H9 (cell line): ENCODE measurements around the gene UNC13C. TPM values are rescaled to one million over a fixed set of nuclear protein-coding genes. Genes with fewer than 3 reads are reported as not detected.

Experiments
- DNase-seq: peaks from one replicate; pipeline ENCODE4 v3.0.0-alpha.2; 2017
- H2AFZ ChIP-seq: one replicate; pipeline ENCODE4 v1.6.1; 2013; ENCODE audit warnings: mild to moderate bottlenecking, low read length, control low read depth, moderate library complexity
- H2AK5ac ChIP-seq: 2 replicates; pipeline ENCODE4 v1.6.1; 2013; ENCODE audit warnings: low read length, control low read depth, mixed read lengths; ENCODE audit not compliant: insufficient read length
- H2BK120ac ChIP-seq: one replicate; pipeline ENCODE4 v1.6.1; 2013; ENCODE audit warnings: low read depth, mild to moderate bottlenecking, low read length, control low read depth, inconsistent platforms; ENCODE audit not compliant: poor library complexity, severe bottlenecking
- H2BK12ac ChIP-seq: 2 replicates; pipeline ENCODE4 v1.6.1; 2013; ENCODE audit warnings: low read length, control low read depth, mixed read lengths, low read depth; ENCODE audit not compliant: insufficient read length
- H2BK15ac ChIP-seq: 2 replicates; pipeline ENCODE4 v1.6.1; 2013; ENCODE audit warnings: low read depth, low read length, control low read depth
- H2BK20ac ChIP-seq: one replicate; pipeline ENCODE4 v1.6.1; 2013; ENCODE audit warnings: low read depth, mild to moderate bottlenecking, low read length, control low read depth, inconsistent platforms; ENCODE audit not compliant: poor library complexity, severe bottlenecking
- H2BK5ac ChIP-seq: 2 replicates; pipeline ENCODE4 v1.6.1; 2013; ENCODE audit warnings: low read length, control low read depth, mixed read lengths; ENCODE audit not compliant: insufficient read length
- H3K14ac ChIP-seq: 2 replicates; pipeline ENCODE4 v1.6.1; 2013; ENCODE audit warnings: low read length, control low read depth; ENCODE audit not compliant: insufficient read depth
- H3K18ac ChIP-seq: 2 replicates; pipeline ENCODE4 v1.6.1; 2013; ENCODE audit warnings: low read depth, mild to moderate bottlenecking, mixed read lengths, low read length, control low read depth; ENCODE audit not compliant: insufficient read length
- H3K23ac ChIP-seq: 2 replicates; pipeline ENCODE4 v1.6.1; 2013; ENCODE audit warnings: low read length, control low read depth, mixed read lengths, low read depth; ENCODE audit not compliant: insufficient read length
- H3K23me2 ChIP-seq: 2 replicates; pipeline ENCODE4 v1.6.1; 2013; ENCODE audit warnings: low read depth, mild to moderate bottlenecking, mixed read lengths, low read length, control low read depth; ENCODE audit not compliant: insufficient read length, poor library complexity, severe bottlenecking
- H3K27ac ChIP-seq: 2 replicates; pipeline ENCODE4 v1.5.1; 2013; ENCODE audit warnings: low read length, control low read depth, mixed read lengths, low read depth; ENCODE audit not compliant: insufficient read length
- H3K27me3 ChIP-seq: 2 replicates; pipeline ENCODE4 v1.6.1; 2013; ENCODE audit warnings: low read length, control low read depth, inconsistent platforms; ENCODE audit not compliant: insufficient read depth
- H3K4ac ChIP-seq: 2 replicates; pipeline ENCODE4 v1.6.1; 2013; ENCODE audit warnings: low read depth, mild to moderate bottlenecking, control low read depth, inconsistent platforms, low read length, moderate library complexity
- H3K4me1 ChIP-seq: 2 replicates; pipeline ENCODE4 v1.6.1; 2013; ENCODE audit warnings: low read length, control low read depth, inconsistent platforms; ENCODE audit not compliant: insufficient read depth
- H3K4me2 ChIP-seq: 2 replicates; pipeline ENCODE4 v1.6.1; 2013; ENCODE audit warnings: low read length, control low read depth, mixed read lengths; ENCODE audit not compliant: insufficient read length, insufficient read depth
- H3K56ac ChIP-seq: 2 replicates; pipeline ENCODE4 v1.6.1; 2013; ENCODE audit warnings: low read depth, mild to moderate bottlenecking, mixed read lengths, low read length, control low read depth; ENCODE audit not compliant: insufficient read length
- H3K79me1 ChIP-seq: 2 replicates; pipeline ENCODE4 v1.6.1; 2013; ENCODE audit warnings: low read depth, mild to moderate bottlenecking, moderate library complexity, low read length, control low read depth, inconsistent platforms; ENCODE audit not compliant: insufficient read depth, poor library complexity, severe bottlenecking
- H3K79me2 ChIP-seq: 2 replicates; pipeline ENCODE4 v1.6.1; 2013; ENCODE audit warnings: low read length, control low read depth, inconsistent platforms; ENCODE audit not compliant: insufficient read depth
- H3K9ac ChIP-seq: 2 replicates; pipeline ENCODE4 v1.6.1; 2013; ENCODE audit warnings: low read length, control low read depth, mixed read lengths; ENCODE audit not compliant: insufficient read length; ENCODE audit errors: extremely low read depth
- H3K9me3 ChIP-seq: one replicate; pipeline ENCODE4 v1.6.1; 2013; ENCODE audit warnings: low read depth, low read length, inconsistent platforms; ENCODE audit not compliant: control insufficient read depth
- H3T11ph ChIP-seq: one replicate; pipeline ENCODE4 v1.6.1; 2013; ENCODE audit warnings: mild to moderate bottlenecking, low read length, control low read depth, inconsistent platforms
- H4K20me1 ChIP-seq: one replicate; pipeline ENCODE4 v1.6.1; 2013; ENCODE audit not compliant: control insufficient read depth, insufficient read length, insufficient read depth
- H4K5ac ChIP-seq: 2 replicates; pipeline ENCODE4 v1.6.1; 2013; ENCODE audit warnings: low read depth, mild to moderate bottlenecking, mixed read lengths, low read length, control low read depth; ENCODE audit not compliant: insufficient read length
- H4K8ac ChIP-seq: replicated peaks from 2 replicates; pipeline ENCODE4 v1.6.1; 2013; ENCODE audit warnings: low read length, control low read depth, mixed read lengths, low read depth; ENCODE audit not compliant: insufficient read length
- H4K91ac ChIP-seq: 2 replicates; pipeline ENCODE4 v1.6.1; 2013; ENCODE audit warnings: low read depth, mild to moderate bottlenecking, moderate library complexity, mixed read lengths, low read length, control low read depth; ENCODE audit not compliant: insufficient read length
- H3K27ac Mint-ChIP-seq, 3 experiments: 2 replicates in 2 of 3; 3 replicates in 1 of 3; pipeline ENCODE4 v1.8.0; 2020 to 2021; ENCODE audit warnings: mixed read lengths in 3 of 3, mild to moderate bottlenecking in 1 of 3, moderate library complexity in 1 of 3
- H3K27me3 Mint-ChIP-seq: 2 replicates; pipeline ENCODE4 v1.8.0; 2021; ENCODE audit warnings: low read depth, mild to moderate bottlenecking, moderate library complexity, mixed read lengths
- H3K36me3 Mint-ChIP-seq, 3 experiments: 2 replicates in 2 of 3; 3 replicates in 1 of 3; pipeline ENCODE4 v1.8.0; 2020 to 2021; ENCODE audit warnings: low read depth in 3 of 3, mixed read lengths in 3 of 3; ENCODE audit not compliant: insufficient read depth in 1 of 3
- H3K4me1 Mint-ChIP-seq, 2 experiments: 2 replicates each; pipeline ENCODE4 v1.8.0; 2020; ENCODE audit warnings: mixed read lengths in 2 of 2
- H3K4me3 Mint-ChIP-seq, 2 experiments: 2 replicates in 1 of 2; 3 replicates in 1 of 2; pipeline ENCODE4 v1.8.0; 2020 to 2021; ENCODE audit warnings: mild to moderate bottlenecking in 2 of 2, mixed read lengths in 2 of 2, moderate library complexity in 1 of 2
- H3K9me3 Mint-ChIP-seq, 2 experiments: 2 replicates in 1 of 2; 3 replicates in 1 of 2; pipeline ENCODE4 v1.8.0; 2020; ENCODE audit warnings: mild to moderate bottlenecking in 2 of 2, mixed read lengths in 2 of 2, moderate library complexity in 1 of 2
- WGBS: extraction: QIAGEN DNeasy Blood & Tissue Kit; methylation state at CpG from one replicate; pipeline ENCODE4 v1.1.7; 2013; ENCODE audit warnings: missing lambda C conversion rate, low lambda C conversion rate, mixed read lengths; ENCODE audit not compliant: insufficient read length; ENCODE audit errors: extremely low coverage; 5-methylcytosine and 5-hydroxymethylcytosine counted together
- total RNA-seq: library from RNA; stranded (reverse); gene quantifications from 2 replicates; pipeline ENCODE4 v1.2.1, GENCODE V29; 2021
- TF ChIP-seq, protein P1 (sequence below): fragments of 200-600 bp; sonication (generic); conservative IDR thresholded peaks from 3 replicates; pipeline ENCODE4 v1.8.0; 2021; ENCODE audit warnings: antibody characterized with exemption, mild to moderate bottlenecking

UNC13C gene
- total RNA-seq, 1 experiment from 2014 or later = 0.02 TPM

DNA sequence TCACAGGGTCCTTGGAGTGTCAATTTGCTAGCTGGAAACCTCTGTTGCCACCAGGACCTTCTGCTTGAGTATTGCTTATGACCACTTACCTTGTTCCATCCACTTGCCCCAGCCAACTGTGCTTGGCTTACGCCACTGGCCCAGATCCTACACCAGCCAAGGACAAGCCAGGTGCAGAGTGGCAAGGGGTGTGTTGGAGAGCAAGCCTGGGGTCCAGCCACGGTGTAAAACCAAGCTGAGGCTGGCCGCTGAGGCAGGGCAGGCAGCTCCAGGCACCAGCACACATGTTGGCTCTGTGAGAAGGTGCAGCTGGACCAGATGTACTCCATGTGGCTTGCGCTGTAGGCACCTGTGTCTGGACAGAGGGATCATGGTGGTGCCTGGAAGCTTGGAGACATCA is 248.2 kb downstream of the UNC13C start:
- H3K9me3 ChIP-seq = no peaks in the 10 kb centered on the region
- no peak overlapping the region for H2BK5ac ChIP-seq
- H4K20me1 ChIP-seq = no peaks in the 10 kb centered on the region
- no peaks in the 10 kb centered on the region for H3K27me3 ChIP-seq
- no peaks in the 10 kb centered on the region for H3K79me1 ChIP-seq
- no peak overlapping the region for H2AFZ ChIP-seq
- no CpG with 5 or more reads among the region's 4 CpGs for WGBS
- H4K91ac ChIP-seq = no peak overlapping the region
- H3K56ac ChIP-seq = no peak overlapping the region
- no peak overlapping the region for H3K27ac ChIP-seq
- H3K23me2 ChIP-seq = no peaks in the 10 kb centered on the region
- no peak overlapping the region for H2AK5ac ChIP-seq
- no peak overlapping the region for H4K8ac ChIP-seq
- H3K4ac ChIP-seq = no peak overlapping the region
- H3K36me3 Mint-ChIP-seq = peaks cover 2 to 6% (median 4%) of the 10 kb centered on the region in 3 experiments; a peak in 5 of 7 replicates
- H3K14ac ChIP-seq = no peak overlapping the region; the same call in 1 of the 2 replicates
- H3K4me1 Mint-ChIP-seq = no peaks in the 10 kb centered on the region
- H3K23ac ChIP-seq = no peak overlapping the region
- H2BK120ac ChIP-seq = no peak overlapping the region
- no peak overlapping the region for H3K9ac ChIP-seq
- H4K5ac ChIP-seq = no peak overlapping the region
- H3K9me3 Mint-ChIP-seq = peaks cover 17 to 32% of the 10 kb centered on the region in 2 experiments; a peak in 4 of 5 replicates
- H3K4me3 Mint-ChIP-seq = no peak overlapping the region
- H2BK15ac ChIP-seq = no peak overlapping the region
- DNase-seq = no peak
- H3K18ac ChIP-seq = no peak overlapping the region
- no peak overlapping the region for H3K4me2 ChIP-seq
- no peak overlapping the region for H2BK12ac ChIP-seq
- H3T11ph ChIP-seq = no peak overlapping the region
- H3K4me1 ChIP-seq = no peaks in the 10 kb centered on the region
- H2BK20ac ChIP-seq = no peak overlapping the region
- TF ChIP-seq, protein P1, sequence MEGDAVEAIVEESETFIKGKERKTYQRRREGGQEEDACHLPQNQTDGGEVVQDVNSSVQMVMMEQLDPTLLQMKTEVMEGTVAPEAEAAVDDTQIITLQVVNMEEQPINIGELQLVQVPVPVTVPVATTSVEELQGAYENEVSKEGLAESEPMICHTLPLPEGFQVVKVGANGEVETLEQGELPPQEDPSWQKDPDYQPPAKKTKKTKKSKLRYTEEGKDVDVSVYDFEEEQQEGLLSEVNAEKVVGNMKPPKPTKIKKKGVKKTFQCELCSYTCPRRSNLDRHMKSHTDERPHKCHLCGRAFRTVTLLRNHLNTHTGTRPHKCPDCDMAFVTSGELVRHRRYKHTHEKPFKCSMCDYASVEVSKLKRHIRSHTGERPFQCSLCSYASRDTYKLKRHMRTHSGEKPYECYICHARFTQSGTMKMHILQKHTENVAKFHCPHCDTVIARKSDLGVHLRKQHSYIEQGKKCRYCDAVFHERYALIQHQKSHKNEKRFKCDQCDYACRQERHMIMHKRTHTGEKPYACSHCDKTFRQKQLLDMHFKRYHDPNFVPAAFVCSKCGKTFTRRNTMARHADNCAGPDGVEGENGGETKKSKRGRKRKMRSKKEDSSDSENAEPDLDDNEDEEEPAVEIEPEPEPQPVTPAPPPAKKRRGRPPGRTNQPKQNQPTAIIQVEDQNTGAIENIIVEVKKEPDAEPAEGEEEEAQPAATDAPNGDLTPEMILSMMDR = no peak
- no peak overlapping the region for H3K27ac Mint-ChIP-seq
- H3K27me3 Mint-ChIP-seq = peaks cover 4% of the 10 kb centered on the region
- H3K79me2 ChIP-seq = no peaks in the 10 kb centered on the region
